Peyer's patch (tissue), 4 donors: ENCODE results near the gene SHE. TPM values are rescaled to one million over a fixed set of nuclear protein-coding genes. Genes with fewer than 3 reads are reported as not detected.

Experiments used
- DNase-seq, 3 donors: peaks; one replicate each; pipeline ENCODE4 v3.0.0-alpha.2; 2017 to 2019
- H3K27ac ChIP-seq, 4 donors: fragments of 200-600 bp; sonication (generic); one replicate each; pipeline ENCODE4 v1.5.1; 2016 to 2019
- H3K27me3 ChIP-seq, 2 donors: fragments of 200-600 bp; sonication (generic); one replicate each; pipeline ENCODE4 v1.5.1; 2019
- H3K36me3 ChIP-seq, 3 donors: fragments of 200-600 bp; sonication (generic); one replicate each; pipeline ENCODE4 v1.5.1; 2016 to 2019
- H3K4me1 ChIP-seq, 4 donors: fragments of 200-600 bp; sonication (generic); one replicate each; pipeline ENCODE4 v1.5.1; 2016 to 2019
- H3K4me3 ChIP-seq, 4 donors: fragments of 200-600 bp; sonication (generic); 1 replicate in 3 of 4; 2 replicates in 1 of 4; pipeline ENCODE4 v1.5.1; 2016 to 2019; ENCODE audit warnings: mild to moderate bottlenecking in 1 of 4
- H3K9me3 ChIP-seq, 4 donors: fragments of 200-600 bp; sonication (generic); one replicate each; pipeline ENCODE4 v1.5.1; 2016 to 2019; ENCODE audit warnings: mild to moderate bottlenecking in 1 of 4
- POLR2A ChIP-seq, 2 donors: fragments of 450-650 bp; IDR thresholded peaks; one replicate each; pipeline ENCODE4 v1.5.1; 2017; ENCODE audit warnings: antibody characterized with exemption in 2 of 2, mild to moderate bottlenecking in 2 of 2, moderate library complexity in 2 of 2
- total RNA-seq, 4 donors: library from RNA; depleted of rRNA; stranded (reverse); fragments of >200 nt; gene quantifications; one replicate each; pipeline ENCODE4 v1.1.0, GENCODE V29; 2016
- TF ChIP-seq, protein P1 (sequence below), 6 experiments: fragments of 450-650 bp in 4 of 6; fragments of 200-600 bp in 2 of 6; sonication (generic) in 1 of 6; IDR thresholded peaks; one replicate each; pipeline ENCODE4 v1.5.1; 2017 to 2019; ENCODE audit warnings: antibody characterized with exemption in 6 of 6, mild to moderate bottlenecking in 3 of 6, moderate library complexity in 1 of 6

The SHE gene
- total RNA-seq, 4 donors from 2014 or later = 1.6 to 19.8 (median 7.3) TPM

DNA sequence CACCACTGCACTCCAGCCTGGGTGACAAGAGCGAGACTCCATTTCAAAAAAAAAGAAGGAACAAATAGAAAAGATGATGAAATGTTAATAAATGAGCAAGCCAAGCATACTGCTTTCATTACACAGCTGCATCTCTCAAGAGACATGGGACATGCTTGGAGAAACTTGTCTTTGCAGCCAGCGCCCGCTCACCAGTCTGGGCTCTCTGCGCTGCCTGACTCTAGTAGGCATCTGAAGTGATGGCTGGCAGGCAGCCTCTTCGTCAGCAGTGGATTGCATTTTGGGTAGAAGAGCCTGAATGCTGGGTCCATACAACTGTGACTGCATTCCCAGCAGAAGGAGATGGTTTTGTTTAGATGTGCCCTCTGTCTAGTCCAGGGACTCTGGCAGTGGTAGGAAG is 49.1 kb downstream of the SHE start:
- Histone ChIP-seq H3K4me3 (no peak overlapping the region), H3K36me3 (peaks cover 0 to 82% (median 0%) of the 10 kb centered on the region in 3 donors), H3K27ac (peak overlapping the region in 1 of 4 donors; percentile 30), H3K27me3 (no peaks in the 10 kb centered on the region), H3K9me3 (no peaks in the 10 kb centered on the region), H3K4me1 (no peaks in the 10 kb centered on the region)
- no peak for TF ChIP-seq POLR2A (IDR thresholded peaks at IDR 0.05)
- TF ChIP-seq, protein P1, sequence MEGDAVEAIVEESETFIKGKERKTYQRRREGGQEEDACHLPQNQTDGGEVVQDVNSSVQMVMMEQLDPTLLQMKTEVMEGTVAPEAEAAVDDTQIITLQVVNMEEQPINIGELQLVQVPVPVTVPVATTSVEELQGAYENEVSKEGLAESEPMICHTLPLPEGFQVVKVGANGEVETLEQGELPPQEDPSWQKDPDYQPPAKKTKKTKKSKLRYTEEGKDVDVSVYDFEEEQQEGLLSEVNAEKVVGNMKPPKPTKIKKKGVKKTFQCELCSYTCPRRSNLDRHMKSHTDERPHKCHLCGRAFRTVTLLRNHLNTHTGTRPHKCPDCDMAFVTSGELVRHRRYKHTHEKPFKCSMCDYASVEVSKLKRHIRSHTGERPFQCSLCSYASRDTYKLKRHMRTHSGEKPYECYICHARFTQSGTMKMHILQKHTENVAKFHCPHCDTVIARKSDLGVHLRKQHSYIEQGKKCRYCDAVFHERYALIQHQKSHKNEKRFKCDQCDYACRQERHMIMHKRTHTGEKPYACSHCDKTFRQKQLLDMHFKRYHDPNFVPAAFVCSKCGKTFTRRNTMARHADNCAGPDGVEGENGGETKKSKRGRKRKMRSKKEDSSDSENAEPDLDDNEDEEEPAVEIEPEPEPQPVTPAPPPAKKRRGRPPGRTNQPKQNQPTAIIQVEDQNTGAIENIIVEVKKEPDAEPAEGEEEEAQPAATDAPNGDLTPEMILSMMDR (IDR thresholded peaks at IDR 0.05) = no peak
- DNase-seq = no peak

DNA sequence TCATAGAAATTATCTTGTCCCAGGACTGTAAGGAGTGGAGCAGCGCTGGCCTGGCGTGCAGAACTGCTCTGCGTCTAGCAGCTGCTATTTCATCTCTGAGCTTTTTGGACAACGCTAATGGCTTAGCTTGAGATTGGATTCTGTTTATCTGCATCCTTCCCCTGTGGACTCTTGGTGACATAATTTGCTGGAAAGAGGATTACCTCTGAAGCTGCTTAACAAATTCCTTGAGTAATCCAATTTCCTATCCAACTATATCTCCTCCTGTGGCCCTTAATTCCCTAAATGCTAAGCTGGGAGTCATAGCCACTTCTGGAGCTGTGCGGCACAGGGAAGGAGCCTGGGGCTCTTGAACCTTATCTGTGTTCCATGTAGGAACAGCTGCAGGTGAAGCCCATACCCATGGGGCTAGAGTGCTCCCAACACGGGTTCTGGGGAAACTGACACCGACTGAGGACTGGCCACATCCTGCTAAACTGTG is 53.8 kb downstream of the SHE start:
- H3K36me3 ChIP-seq = peaks cover 0 to 69% (median 0%) of the 10 kb centered on the region in 3 donors
- no peaks in the 10 kb centered on the region for H3K9me3 ChIP-seq
- no peak for TF ChIP-seq POLR2A (IDR thresholded peaks at IDR 0.05)
- TF ChIP-seq, protein P1 (IDR thresholded peaks at IDR 0.05) = no peak
- no peaks in the 10 kb centered on the region for H3K4me1 ChIP-seq
- no peaks in the 10 kb centered on the region for H3K27me3 ChIP-seq
- no peak overlapping the region for H3K4me3 ChIP-seq
- no peak for DNase-seq
- H3K27ac ChIP-seq = no peak overlapping the region

DNA sequence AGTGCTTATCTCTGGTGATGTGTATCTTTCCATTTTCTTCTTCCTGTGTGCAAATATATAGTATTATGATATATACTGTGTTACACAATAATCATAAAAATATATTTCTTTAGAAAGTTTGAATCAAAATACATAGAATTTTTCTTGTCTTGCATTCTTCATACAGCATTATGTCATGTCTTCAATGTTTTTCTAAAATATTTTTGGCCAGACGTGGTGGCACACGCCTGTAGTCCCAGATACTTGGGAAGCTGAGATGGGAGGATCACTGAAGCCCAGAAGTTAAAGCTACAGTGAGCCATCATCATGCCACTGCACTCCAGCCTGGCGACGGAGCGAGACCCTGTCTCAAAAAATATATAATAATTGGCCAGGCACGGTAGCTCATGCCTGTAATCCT is 55.4 kb downstream of the SHE start:
- Histone ChIP-seq H3K36me3 (peaks cover 0 to 69% (median 0%) of the 10 kb centered on the region in 3 donors), H3K4me1 (no peaks in the 10 kb centered on the region), H3K4me3 (no peak overlapping the region), H3K27me3 (no peaks in the 10 kb centered on the region), H3K9me3 (no peaks in the 10 kb centered on the region), H3K27ac (no peak overlapping the region)
- no peak for DNase-seq
- TF ChIP-seq, protein P1 (IDR thresholded peaks at IDR 0.05) = no peak
- no peak for TF ChIP-seq POLR2A (IDR thresholded peaks at IDR 0.05)

DNA sequence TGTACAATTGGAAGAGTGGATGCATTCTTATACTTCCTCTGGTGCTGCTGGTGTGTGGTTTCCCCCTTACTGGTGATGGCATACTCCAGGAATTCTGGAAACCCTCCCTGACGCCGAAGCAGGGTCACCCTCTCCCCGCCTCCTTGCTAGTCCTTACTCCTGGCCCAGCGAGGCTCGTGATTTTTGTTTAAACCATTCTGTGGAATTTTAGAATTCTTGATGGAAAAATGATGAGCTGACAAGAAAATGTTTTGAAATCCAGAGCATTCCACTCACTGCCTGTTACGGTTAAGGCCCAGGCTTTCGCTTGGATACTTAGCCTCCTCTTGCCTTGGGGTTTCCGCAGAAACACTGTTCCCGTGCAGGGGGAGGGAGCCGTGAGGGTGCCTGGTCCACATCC is 55.9 kb downstream of the SHE start:
- peaks cover 0 to 65% (median 0%) of the 10 kb centered on the region in 3 donors for H3K36me3 ChIP-seq
- H3K4me3 ChIP-seq = no peak overlapping the region
- H3K9me3 ChIP-seq = no peaks in the 10 kb centered on the region
- peak overlapping the region; percentile 2 to 73 (median 37) for H3K27ac ChIP-seq
- DNase-seq = no peak
- H3K4me1 ChIP-seq = no peaks in the 10 kb centered on the region
- H3K27me3 ChIP-seq = no peaks in the 10 kb centered on the region
- TF ChIP-seq, protein P1 (IDR thresholded peaks at IDR 0.05) = no peak
- no peak for TF ChIP-seq POLR2A (IDR thresholded peaks at IDR 0.05)

DNA sequence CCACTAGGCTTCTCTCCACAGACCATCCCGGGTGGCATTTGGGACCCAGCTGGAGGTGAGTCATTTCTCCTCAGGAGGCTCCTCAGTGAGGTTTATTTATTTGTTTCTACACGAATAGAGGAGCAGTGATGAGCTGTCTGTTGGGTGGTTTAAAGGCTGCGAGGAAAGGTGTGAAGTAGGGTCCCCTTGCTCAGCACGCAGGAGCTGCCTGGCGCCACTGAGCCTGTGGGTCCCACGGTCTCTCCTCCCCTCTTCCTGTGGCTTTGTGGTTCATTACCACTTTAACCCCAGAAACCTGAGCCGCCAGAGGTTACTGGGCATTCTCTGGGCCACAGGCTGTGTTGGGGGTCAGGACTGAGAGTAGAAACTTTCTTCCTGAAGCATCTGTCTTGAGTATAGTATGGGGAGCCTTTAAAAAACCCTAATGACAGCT is 57.2 kb downstream of the SHE start:
- no peak for DNase-seq
- Histone ChIP-seq H3K27ac (no peak overlapping the region), H3K36me3 (peaks cover 0 to 63% (median 0%) of the 10 kb centered on the region in 3 donors), H3K27me3 (no peaks in the 10 kb centered on the region), H3K4me3 (no peak overlapping the region), H3K4me1 (no peaks in the 10 kb centered on the region), H3K9me3 (no peaks in the 10 kb centered on the region)
- no peak for TF ChIP-seq POLR2A (IDR thresholded peaks at IDR 0.05)
- TF ChIP-seq, protein P1 (IDR thresholded peaks at IDR 0.05) = no peak
